GM21529 (cell line): ENCODE data around the gene FYN.

Experiments used
- ATAC-seq: cut with Tn5 transposase; IDR thresholded peaks from one replicate; pipeline ENCODE4 v1.9.1; 2021; ENCODE audit not compliant: unreplicated experiment

FYN gene

DNA sequence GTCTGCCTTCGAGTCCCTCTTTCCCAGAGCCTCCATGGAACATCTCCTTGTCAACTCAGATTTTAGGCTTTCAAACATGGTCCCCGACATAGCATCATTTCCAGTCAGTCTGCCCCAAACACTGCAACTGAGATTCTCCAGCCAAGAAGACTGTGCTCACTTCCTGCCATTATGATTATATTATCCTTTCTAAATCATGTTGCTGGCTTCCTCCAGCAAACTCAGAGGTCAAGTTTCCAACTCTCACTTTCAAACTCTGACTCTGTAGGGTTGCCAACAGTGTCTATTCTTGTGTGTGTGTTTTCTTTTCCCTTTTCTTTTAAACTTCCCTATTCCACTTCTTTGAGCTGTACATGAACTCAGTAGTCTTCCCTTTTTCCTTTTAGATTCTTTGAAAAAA is 206.4 kb downstream of the FYN start:
- ATAC-seq, result no peak

DNA sequence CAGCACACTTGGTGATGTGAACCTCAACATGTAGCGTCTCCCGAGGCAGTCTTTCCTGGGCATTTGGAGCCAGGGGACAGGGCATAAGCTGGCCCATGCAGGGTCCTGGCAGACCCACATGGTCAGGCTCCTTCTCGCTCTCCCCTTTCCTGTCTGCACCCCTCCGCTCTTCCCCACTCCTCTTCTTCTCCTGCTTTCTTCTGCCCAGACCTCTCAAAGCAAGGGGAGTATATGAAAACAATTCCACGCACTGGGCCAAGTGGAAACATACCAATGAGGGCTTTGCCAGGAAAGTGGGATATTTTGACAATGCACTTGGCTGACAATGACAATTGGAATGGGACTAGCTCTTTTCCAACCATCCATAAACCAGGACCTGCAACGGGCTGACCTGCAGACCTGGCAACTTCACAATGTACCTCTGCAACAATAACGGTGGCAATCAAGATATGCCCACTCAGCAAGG is 208.7 kb downstream of the FYN start:
- no peak for ATAC-seq

DNA sequence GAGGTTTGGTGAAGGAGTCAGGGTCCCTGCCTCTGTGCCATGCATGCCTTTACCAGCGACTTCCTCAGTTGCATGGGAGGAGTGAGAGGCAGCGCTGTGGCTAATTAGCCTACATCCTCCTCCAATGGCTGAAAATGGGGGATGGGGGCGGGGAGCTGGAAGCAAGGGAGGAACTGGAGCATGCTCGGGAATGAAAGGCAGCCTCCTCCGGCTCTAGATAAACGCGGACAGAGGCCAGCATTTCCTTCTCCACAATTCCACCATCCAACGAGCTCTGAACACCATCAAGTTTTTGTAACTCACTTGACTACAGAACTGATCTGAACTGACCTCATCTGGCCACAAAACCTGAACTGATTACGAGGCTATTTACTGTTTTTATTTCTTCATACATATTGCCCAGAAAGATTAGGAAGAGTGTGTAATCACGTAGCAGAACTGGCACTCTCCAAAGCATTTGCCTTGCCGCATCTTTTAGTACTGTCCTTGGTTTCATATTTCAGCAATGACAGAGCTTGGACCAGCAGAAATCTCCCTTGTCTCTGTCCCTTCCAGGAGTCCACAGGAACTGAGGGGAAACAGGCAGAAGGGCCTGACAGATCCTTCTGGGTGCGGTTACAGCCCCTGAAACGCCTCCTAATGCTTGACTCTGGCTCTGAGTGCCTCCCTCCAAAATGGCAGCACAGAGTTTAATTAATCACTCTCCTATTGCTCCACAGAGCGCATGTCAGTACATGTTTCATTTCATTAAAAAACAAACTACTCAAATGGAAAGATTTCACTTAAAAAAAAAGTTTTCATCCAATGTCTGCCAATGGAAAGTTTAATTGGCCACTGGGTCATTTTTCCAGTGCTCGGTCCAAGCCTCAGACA is 209.3 kb downstream of the FYN start:
- no peak for ATAC-seq

DNA sequence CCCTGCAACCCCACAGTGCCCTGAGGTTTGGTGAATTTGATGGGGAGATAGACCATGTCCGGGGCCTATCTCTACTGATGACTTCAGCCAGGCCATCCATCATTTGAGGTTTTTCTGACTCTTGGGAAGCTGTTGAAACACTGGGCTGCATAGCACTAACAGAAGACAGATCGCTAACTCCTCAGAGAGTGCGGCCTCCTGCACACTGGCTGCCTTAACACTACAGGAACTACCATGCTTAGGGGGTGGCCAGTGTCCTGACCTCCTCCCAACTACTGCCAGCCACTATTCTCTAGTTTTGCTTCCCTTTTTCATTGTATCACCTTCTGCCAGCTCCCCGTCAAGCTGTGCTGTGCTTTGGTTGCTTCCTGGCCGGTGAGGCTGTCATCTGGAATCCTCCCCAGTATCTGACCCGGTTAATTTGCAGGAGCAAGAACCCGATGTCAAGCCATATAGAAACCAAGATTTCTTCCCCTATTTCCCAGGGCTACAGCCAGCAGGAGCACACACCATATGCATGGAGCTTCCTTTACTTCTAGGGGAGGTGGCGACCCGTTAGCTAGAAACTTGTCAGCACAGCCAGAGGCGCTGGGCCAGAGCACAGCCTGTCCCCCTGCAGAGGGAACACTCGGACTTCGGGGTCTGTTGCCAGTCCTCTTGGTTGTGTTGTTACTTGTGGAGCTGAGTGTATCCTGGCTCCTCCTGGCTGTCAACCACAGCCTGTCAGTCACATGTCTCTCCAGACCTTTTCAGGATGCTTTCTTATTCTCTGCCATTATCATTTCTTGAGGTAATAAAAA is 210.3 kb downstream of the FYN start:
- ATAC-seq, result no peak

DNA sequence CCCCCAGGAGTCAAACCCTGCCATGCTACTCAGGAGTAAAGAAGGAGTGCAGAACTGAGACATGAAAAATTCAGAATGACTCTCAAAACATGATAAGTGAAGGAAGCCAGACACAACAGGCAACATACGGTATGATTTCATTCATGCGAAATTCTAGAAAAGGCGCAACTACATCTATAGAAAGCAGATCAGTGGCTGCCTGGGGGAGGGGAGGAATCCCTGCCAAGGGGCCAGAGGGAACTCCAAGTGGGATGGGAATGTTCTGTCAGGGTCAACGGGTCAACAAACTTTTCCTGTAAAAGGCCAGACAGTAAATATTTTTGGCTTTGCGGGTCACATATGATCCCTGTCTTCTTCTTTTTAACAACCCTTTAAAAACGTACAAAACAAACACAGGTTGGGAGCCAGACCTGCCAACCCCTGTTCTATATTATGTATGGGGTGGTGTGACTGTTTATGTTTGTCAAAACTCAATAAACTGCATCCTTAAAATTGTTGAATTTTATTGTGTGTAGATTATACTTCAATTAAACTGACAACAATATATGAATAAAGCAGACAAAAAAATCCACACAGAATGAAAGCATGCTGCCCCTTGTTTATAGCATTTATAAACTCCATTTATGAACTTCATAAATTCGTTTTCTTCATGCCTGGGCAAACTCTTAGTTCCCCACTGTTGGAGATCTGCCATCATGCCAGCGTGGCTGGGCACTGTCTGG is 211.0 kb downstream of the FYN start:
- no peak for ATAC-seq

DNA sequence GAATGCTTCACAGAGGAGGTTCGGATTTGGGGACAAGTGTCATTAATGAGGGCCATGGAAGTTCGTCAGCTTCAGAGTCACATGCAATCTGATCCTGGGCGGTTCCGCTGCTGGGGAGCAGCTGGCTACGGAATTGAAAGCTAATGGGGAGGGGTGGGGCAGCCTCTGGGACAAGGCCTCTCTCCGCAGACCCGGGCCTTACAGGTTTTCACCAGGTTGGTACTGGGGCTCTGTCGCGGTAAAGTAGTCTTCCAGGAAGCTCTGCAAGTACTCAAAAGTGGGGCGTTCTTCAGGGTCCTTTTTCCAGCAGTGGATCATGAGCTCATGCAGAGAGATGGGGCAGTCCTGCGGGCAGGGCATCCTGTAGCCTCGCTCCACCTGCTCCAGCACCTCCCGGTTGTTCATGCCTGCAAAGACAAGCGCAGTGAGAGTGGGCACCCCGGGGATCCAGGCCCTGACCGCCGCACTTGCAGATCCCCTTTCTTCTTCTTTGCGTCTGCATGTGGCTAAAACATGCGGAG is 211.7 kb downstream of the FYN start:
- no peak for ATAC-seq

DNA sequence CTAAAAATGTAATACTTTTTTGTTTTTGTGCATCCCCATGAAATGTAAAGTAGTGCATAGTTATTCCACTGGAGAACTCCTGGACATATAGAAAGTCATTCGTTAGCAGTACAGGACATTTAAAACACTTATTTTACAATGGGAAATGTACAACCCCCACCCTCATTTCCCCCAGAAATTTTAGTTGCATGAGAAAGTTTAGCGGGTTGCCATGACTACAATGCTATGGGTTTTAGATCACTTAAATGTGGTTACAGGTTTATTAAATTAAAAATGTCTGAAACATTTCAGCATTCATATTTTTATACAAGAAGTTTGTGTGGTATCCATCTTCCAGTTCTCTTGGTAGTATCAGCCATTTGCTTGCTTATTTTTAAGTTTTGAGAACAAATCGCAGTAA is 212.7 kb downstream of the FYN start:
- ATAC-seq, result no peak

DNA sequence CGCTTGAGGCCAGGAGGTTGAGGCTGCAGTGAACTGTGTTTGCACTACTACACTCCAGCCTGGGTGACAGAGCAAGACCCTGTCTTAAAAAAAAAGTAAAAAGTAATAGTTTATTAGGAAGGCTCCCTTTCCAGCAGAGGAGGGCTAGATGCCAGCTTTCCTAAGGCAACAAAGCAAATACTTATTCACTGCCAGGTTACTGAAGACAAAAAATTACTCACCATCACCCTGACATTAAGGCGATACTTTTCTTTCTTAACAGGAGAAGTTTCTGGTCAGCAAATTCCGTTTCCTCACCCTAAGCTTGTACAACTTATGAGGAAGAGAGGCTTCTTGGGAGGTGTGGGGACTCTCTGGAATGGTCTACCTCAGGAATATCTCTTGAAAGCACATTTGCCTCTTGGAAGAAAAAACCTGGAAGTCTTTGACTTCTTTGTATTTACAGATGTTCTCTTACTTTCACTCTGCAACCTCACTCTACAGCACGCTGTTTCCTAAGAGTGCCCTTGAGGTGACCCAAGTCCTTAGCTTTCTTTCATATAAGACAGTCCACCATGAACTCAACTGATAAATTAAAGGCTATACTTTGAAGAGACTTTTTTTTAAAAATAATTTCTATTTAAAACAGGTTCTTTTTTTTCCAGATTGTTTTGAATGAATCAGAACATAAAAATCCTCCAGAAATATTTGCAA is 214.6 kb downstream of the FYN start:
- ATAC-seq, result no peak

DNA sequence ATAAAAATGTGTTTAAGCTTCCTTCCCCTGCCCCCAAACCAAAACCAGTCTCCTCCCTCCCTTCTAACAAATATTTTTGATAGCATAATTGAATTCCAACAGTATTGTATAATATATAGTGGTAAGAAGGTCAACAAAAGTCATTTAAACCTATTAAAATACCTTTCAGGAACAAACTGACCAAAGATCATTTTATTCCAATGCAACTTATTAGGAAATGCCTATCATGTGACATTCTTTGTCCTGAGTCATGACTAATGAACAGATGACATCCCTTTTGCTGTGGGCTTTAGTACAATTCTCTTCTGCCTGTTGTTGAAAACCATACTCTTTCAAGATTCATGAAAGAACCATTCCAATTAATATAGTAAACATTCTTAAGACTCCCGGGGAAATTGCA is 216.1 kb downstream of the FYN start:
- ATAC-seq, result no peak

DNA sequence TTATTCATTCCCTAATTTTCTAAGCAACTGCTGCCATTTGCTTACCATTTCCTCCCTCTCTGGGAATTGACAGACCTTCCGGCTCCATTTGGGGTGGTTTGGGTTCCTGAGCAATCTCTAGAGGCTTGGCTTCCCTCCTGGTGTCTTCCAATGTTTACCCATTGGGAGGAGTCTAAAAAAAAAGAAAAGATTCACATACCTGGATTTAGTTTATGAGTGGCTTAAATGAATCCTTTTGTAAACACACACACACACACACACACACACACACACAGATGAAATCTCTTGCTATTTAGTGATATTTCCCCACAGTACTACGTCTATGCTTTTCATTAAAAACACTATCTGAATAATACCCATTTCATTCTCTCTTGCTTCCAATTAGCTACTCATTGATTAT is 219.3 kb downstream of the FYN start:
- no peak for ATAC-seq

DNA sequence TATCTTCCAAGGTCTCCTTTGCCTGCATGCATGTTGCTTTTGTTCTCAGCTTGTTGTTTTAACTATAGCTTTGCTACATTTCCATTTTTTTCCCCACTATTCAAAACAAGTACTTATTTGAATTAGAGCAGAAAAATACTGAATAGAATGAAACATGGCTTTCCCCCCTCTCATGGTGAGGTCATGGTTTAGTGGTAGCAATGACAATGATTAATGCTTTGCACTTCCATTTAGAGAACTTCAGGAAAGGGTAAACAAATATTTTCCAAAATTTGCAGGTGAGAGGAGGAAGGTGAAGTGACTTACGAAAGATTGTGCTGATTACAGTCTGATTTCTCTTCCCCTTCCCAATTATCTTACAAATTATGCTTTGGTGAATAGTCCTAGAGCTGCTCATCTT is 219.8 kb downstream of the FYN start:
- no peak for ATAC-seq

DNA sequence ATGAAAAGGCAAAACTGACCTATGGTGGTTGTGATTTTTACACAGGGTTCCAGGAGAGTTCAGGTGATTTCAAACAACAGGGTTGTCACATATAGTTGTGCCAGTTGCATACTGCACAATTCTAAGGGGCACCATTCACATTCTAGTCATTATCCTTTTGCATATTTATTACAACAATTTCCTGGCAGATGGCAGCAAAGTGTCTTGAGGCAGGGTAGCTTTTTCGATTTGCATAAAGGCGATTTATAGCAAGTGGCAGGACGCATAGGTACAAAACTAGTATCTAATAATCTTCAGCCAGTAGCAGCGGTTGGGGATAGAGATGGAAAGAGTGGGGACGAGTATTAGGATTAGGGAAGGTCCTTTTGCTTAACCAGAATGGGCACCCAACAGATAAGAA is 221.1 kb downstream of the FYN start:
- ATAC-seq, result no peak

DNA sequence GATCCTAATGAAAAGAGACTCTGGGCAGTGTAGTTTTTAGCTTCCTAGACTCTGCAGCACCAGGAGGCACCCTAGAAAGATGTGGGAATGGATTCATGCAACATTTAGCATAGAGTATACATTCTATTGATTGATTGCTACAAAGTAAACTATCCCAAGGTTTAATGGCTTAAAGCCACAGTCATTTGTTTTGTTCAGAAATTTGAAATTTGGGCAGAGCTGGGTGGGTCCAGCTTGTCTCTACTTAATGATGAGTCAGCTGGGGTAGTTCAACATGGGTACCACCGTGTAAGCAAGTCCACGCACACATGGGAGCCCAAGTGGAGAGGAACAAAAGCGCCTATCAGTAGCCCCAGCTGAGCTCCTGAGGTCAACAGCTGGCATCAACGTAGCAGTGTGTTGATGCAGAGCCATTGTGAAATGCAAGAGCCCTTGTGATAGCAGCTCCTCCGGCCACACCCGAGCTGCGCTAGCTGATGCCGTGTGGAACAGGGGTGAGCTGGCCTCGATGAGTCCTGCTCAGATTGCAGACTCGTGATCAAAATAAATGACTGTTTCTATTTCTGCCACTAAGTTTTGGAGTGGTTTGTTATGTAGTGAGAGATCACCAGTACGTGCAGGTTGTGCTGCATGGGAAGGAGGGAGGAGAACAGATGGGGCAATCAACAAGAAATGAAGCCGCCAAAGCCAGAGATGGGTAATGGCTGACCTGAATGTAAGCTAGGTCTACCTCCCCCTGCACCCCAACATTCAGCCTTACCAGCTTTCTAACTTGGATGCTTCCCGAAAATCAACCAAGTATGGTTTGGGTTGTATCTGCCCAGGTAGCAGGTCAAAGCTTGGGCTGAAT is 221.8 kb downstream of the FYN start:
- ATAC-seq, result no peak

DNA sequence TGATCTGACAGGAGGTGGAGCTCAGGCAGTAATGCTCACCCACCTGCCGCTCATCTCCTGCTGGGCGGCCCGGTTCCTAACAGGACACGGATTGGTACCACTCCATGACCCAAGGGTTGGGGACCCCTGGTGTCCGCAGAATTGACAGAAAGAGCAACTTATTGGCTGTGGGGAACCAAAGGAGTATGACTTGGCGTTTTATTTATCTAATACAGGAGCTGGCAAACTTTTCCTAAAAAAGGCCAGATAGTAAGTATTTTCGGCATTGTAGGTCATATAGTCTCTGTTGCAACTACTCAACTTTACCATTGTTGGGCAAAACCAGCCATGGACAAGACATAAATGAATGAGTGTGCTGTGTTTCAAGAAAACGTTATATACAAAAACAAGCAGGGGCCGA is 223.2 kb downstream of the FYN start:
- no peak for ATAC-seq

DNA sequence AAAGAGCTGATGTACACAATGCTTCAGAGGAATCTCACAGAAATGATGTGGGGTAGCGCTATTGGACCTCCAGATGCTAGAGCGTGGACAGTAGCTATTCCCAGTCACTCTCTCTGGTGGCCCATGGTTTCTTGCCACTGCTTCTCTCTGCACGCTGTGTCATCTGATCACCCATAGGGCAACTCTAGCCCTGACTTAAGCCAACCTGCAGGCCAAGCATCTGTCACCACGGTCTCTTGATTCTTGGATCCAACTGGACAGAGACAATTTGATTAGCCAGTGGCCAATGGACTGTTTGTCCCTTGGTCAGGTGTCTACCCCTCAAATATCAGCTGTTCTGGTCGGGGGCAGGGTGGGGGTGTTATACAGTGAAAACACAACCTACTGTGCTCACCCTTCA is 225.2 kb downstream of the FYN start:
- ATAC-seq, result no peak

DNA sequence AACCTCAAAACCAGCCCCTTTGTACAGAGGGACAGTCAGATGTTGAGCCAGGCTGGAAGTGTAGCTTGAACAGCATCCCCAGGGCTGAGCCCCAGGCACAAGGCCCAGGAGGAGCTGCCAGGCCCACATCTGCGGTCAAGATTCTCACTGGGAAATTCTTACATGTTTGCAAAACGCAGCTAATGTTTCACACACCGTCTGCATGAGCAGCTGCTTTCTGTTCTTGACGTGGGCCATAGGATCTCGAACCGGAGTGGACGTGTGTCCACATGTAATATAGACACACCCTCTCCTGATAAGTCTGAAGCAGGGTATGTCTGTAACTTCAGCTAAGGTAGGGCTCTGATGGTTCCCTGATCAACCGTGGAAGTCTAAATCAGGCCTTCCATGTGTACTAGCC is 226.3 kb downstream of the FYN start:
- ATAC-seq, result no peak

DNA sequence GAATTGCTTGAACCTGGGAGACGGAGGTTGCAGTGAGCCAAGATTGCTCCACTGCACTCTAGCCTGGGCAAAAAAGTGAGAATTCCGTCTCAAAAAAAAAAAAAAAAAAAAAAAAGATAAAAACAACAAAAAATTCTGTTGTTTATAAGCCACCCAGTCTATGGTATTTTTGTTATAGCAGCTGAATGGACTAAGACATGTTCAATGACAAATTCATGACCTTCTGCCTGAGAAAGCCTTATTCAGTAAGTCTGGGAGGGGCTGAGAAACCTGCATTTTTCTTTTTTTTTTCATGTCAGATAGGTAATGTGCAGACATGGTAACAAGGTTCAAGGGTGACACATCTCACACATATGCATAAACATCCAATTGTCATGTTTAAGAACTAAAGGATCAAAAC is 227.2 kb downstream of the FYN start:
- ATAC-seq, result no peak

DNA sequence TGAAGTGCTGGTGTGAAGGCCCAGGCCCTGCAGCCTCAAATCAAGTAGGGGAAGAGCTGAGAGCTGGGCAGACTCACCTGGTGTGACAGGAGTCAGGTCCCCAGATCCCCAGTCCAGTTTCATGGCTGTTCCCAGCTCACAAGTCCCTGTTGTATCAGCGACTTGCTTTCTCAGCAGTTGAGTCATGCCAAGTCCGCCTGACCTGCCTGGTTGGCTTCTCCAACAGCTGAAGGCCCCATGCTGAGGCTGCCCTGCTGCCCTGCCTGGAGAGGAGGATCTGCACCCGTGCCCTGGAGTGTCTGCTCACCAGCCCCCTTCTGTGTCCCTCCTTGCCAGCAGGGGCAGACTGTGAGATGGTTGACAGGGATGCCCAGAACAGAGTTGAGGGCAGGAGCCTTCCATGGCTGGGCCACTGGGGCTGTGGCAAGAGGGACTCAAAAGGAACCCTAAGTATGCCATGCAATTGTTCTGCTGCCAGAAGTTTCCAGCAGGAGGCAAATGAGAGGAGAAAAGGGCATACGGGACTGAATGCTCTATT is 228.3 kb downstream of the FYN start:
- no peak for ATAC-seq

DNA sequence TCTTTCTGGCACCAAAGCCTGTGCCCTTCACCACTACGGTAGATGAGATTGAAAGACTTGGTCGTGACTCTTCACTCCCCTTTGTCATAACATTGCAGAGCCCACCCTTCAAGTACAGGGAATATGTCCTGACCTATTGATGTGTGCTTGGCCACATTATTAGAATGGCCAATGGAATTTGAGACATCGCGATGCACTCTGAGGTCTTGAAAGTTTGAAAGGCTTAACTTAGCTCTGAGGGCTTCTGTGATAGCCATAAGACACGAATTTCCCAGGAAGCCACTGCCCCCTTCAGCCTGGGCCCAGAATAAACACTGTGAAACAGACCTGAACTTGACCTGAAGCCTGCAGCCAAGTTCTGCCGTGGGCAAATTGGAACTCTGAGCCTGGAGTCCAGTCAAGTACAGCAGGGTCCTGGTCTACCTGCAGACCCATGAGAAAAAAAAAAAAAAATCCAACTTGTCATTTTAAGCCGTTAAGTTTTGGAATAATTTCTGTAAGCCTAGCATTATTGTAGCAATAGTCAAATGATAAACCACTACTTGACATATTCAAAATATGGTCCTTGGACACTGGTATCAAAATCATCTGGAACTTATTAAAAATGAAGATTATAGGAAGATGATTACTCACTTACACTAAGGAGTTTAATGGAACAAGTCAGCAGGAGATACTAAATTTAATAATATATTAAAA is 230.6 kb downstream of the FYN start:
- ATAC-seq, result peak; percentile 79
